Naive thymus-derived CD8-positive, alpha-beta T cell (primary cell): ENCODE results near the gene IL6R. TPM values are rescaled to one million over a fixed set of nuclear protein-coding genes. Genes with fewer than 3 reads are reported as not detected.

Experiments used
- ATAC-seq, 2 donors: fragments of 150-1000 bp; cut with Tn5 transposase in 1 of 2; sonication (Bioruptor Pico), chemical (Tn5 transposase) in 1 of 2; 1 replicate in 1 of 2; 2 replicates in 1 of 2; pipeline ENCODE4 v1.10.0; 2021; ENCODE audit warnings: mild to moderate bottlenecking in 2 of 2, moderate library complexity in 2 of 2
- POLR2A ChIA-PET: fragments of 350-600 bp; sonication (Branson Sonifier 250); formaldehyde crosslinking; loops from one replicate; lab custom pipeline; 2021; ENCODE audit warnings: antibody characterized with exemption; lab: Charles Lee
- DNase-seq, 10 donors: peaks; one replicate each; pipeline versions ENCODE4 v3.0.0 to v3.0.0-alpha.2; 2020 to 2022
- H3K27ac Mint-ChIP-seq, 10 donors: one replicate each; pipeline ENCODE4 v1.8.0; 2020 to 2022; ENCODE audit warnings: mild to moderate bottlenecking in 10 of 10, mixed read lengths in 10 of 10, moderate library complexity in 4 of 10, inconsistent platforms in 1 of 10
- H3K27me3 Mint-ChIP-seq, 5 donors: one replicate each; pipeline ENCODE4 v1.8.0; 2021 to 2022; ENCODE audit warnings: mixed read lengths in 5 of 5
- H3K36me3 Mint-ChIP-seq, 3 donors: one replicate each; pipeline ENCODE4 v1.8.0; 2020 to 2022; ENCODE audit warnings: mixed read lengths in 3 of 3, mild to moderate bottlenecking in 2 of 3, inconsistent platforms in 1 of 3
- H3K4me1 Mint-ChIP-seq, 4 donors: one replicate each; pipeline ENCODE4 v1.8.0; 2021 to 2022; ENCODE audit warnings: mixed read lengths in 4 of 4
- H3K4me3 Mint-ChIP-seq, 10 donors: one replicate each; pipeline ENCODE4 v1.8.0; 2020 to 2022; ENCODE audit warnings: mild to moderate bottlenecking in 10 of 10, mixed read lengths in 10 of 10, moderate library complexity in 6 of 10, inconsistent platforms in 1 of 10
- H3K9me3 Mint-ChIP-seq, 9 donors: one replicate each; pipeline ENCODE4 v1.8.0; 2020 to 2022; ENCODE audit warnings: mixed read lengths in 9 of 9, mild to moderate bottlenecking in 3 of 9, inconsistent platforms in 1 of 9, moderate library complexity in 1 of 9
- polyA plus RNA-seq, 3 donors: library from polyadenylated mRNA; unstranded; fragments of 300-500 nt; fragmentation: Illumina TruSeq; gene quantifications; one replicate each; pipeline ENCODE4 v1.2.3, GENCODE V29; 2021
- total RNA-seq, 8 experiments: library from RNA in 2 of 8; stranded (reverse) in 2 of 8; gene quantifications; one replicate each; pipeline ENCODE4 v1.2.3 and lab custom pipeline; 2021 to 2026

Gene IL6R
- total and polyA plus RNA-seq, 5 experiments from 2014 or later: 20.1 to 49.9 (median 44.1) TPM

GRCh38 chr1:154456631-154457030 is 51.5 kb downstream of the IL6R start:
- Mint-ChIP-seq H3K27me3 (no peaks in the 10 kb centered on the region), H3K27ac (peak overlapping the region in 1 of 10 donors; percentile 15), H3K36me3 (peaks cover 4 to 82% (median 31%) of the 10 kb centered on the region in 3 donors), H3K4me3 (no peak overlapping the region), H3K9me3 (no peaks in the 10 kb centered on the region), H3K4me1 (peaks cover 19 to 40% (median 29%) of the 10 kb centered on the region in 4 donors)
- ATAC-seq: no peak
- no peak for DNase-seq
- POLR2A ChIA-PET: interaction anchor here (0.6 to 0.7 kb wide), 2 partner anchors 74 to 436 kb away, joined by 4 to 5 read pairs; no protein-coding TSS in a partner anchor

GRCh38 chr1:154459080-154459479 is 53.9 kb downstream of the IL6R start:
- Mint-ChIP-seq H3K27ac (peak overlapping the region in 1 of 10 donors; percentile 22), H3K36me3 (peaks cover 4 to 59% (median 15%) of the 10 kb centered on the region in 3 donors), H3K27me3 (no peaks in the 10 kb centered on the region), H3K9me3 (no peaks in the 10 kb centered on the region), H3K4me3 (no peak overlapping the region), H3K4me1 (peaks cover 15 to 40% (median 27%) of the 10 kb centered on the region in 4 donors)
- POLR2A ChIA-PET: interaction anchor here (1.4 kb wide), 1 partner anchor 15 kb away, joined by 4 read pairs; no protein-coding TSS in a partner anchor
- DNase-seq: no peak
- ATAC-seq: no peak

GRCh38 chr1:154460695-154461260 is 55.6 kb downstream of the IL6R start:
- DNase-seq: no peak
- Mint-ChIP-seq H3K9me3 (no peaks in the 10 kb centered on the region), H3K27ac (peak overlapping the region in 9 of 10 donors; percentile 13 to 90 (median 60)), H3K4me1 (peaks cover 17 to 51% (median 36%) of the 10 kb centered on the region in 4 donors), H3K4me3 (peak overlapping the region in 3 of 10 donors; percentile 4 to 45 (median 23)), H3K27me3 (no peaks in the 10 kb centered on the region), H3K36me3 (peaks cover 0 to 55% (median 9%) of the 10 kb centered on the region in 3 donors)
- no peak for ATAC-seq
- POLR2A ChIA-PET: interaction anchor here (0.6 to 1.4 kb wide), 2 partner anchors 17 to 159 kb away, joined by 3 to 4 read pairs; no protein-coding TSS in a partner anchor

- H3K9me3 Mint-ChIP-seq: no peaks in the 10 kb centered on the region
- POLR2A ChIA-PET: interaction anchor here (0.9 to 3.0 kb wide), 4 partner anchors 56 to 78 kb away, joined by 3 to 14 read pairs (median 4); no protein-coding TSS in a partner anchor
- ATAC-seq: peak; percentile 86 to 87
- H3K36me3 Mint-ChIP-seq: peaks cover 0 to 49% (median 0%) of the 10 kb centered on the region in 3 donors
- peaks cover 23 to 72% (median 55%) of the 10 kb centered on the region in 4 donors for H3K4me1 Mint-ChIP-seq
- H3K27me3 Mint-ChIP-seq: no peaks in the 10 kb centered on the region
- peak in 9 of 10 donors; percentile 17 to 74 (median 51) for DNase-seq
- peak overlapping the region; percentile 54 to 96 (median 92) for H3K27ac Mint-ChIP-seq
- peak overlapping the region; percentile 46 to 86 (median 74) for H3K4me3 Mint-ChIP-seq
Measured at GRCh38 chr1:154463512-154463990, 58.4 kb downstream of the IL6R start.

- H3K9me3 Mint-ChIP-seq: no peaks in the 10 kb centered on the region
- POLR2A ChIA-PET: interaction anchor here (0.6 to 3.0 kb wide), 4 partner anchors 26 to 269 kb away, joined by 3 to 14 read pairs (median 5); no protein-coding TSS in a partner anchor
- H3K4me1 Mint-ChIP-seq: peaks cover 22 to 69% (median 55%) of the 10 kb centered on the region in 4 donors
- ATAC-seq (no peak), DNase-seq (no peak)
- H3K27ac Mint-ChIP-seq: peak overlapping the region in 9 of 10 donors; percentile 30 to 93 (median 86)
- H3K36me3 Mint-ChIP-seq: peaks cover 0 to 42% (median 0%) of the 10 kb centered on the region in 3 donors
- no peaks in the 10 kb centered on the region for H3K27me3 Mint-ChIP-seq
- H3K4me3 Mint-ChIP-seq: peak overlapping the region in 5 of 10 donors; percentile 2 to 63 (median 14)
Measured at GRCh38 chr1:154465621-154466195, 60.6 kb downstream of the IL6R start.

- ATAC-seq (no peak), DNase-seq (no peak)
- Mint-ChIP-seq H3K4me3 (peak overlapping the region in 4 of 10 donors; percentile 9 to 56 (median 18)), H3K4me1 (peaks cover 21 to 64% (median 53%) of the 10 kb centered on the region in 4 donors), H3K27ac (peak overlapping the region in 9 of 10 donors; percentile 10 to 91 (median 76)), H3K9me3 (no peaks in the 10 kb centered on the region), H3K36me3 (peaks cover 0 to 39% (median 0%) of the 10 kb centered on the region in 3 donors), H3K27me3 (no peaks in the 10 kb centered on the region)
- POLR2A ChIA-PET: interaction anchor here (0.9 kb wide), 1 partner anchor 26 kb away, joined by 3 read pairs; no protein-coding TSS in a partner anchor
Measured at GRCh38 chr1:154466206-154466605, 61.1 kb downstream of the IL6R start.

- ATAC-seq: no peak
- no peak overlapping the region for H3K4me3 Mint-ChIP-seq
- no peak for DNase-seq
- H3K36me3 Mint-ChIP-seq: peaks cover 0 to 39% (median 0%) of the 10 kb centered on the region in 3 donors
- POLR2A ChIA-PET: interaction anchor here (0.8 to 1.4 kb wide), 2 partner anchors 30 to 64 kb away, joined by 3 read pairs; no protein-coding TSS in a partner anchor
- H3K4me1 Mint-ChIP-seq: peaks cover 21 to 60% (median 52%) of the 10 kb centered on the region in 4 donors
- H3K27me3 Mint-ChIP-seq: no peaks in the 10 kb centered on the region
- H3K9me3 Mint-ChIP-seq: no peaks in the 10 kb centered on the region
- peak overlapping the region in 7 of 10 donors; percentile 17 to 82 (median 63) for H3K27ac Mint-ChIP-seq
Measured at GRCh38 chr1:154466921-154467417, 61.8 kb downstream of the IL6R start.

GRCh38 chr1:154467434-154468102 is 62.4 kb downstream of the IL6R start:
- POLR2A ChIA-PET: interaction anchor here (0.8 to 1.4 kb wide), 3 partner anchors 25 to 64 kb away, joined by 3 to 4 read pairs (median 3); no protein-coding TSS in a partner anchor
- Mint-ChIP-seq H3K9me3 (no peaks in the 10 kb centered on the region), H3K27ac (peak overlapping the region in 9 of 10 donors; percentile 17 to 75 (median 63)), H3K4me3 (no peak overlapping the region), H3K4me1 (peaks cover 21 to 58% (median 50%) of the 10 kb centered on the region in 4 donors), H3K27me3 (no peaks in the 10 kb centered on the region), H3K36me3 (peaks cover 0 to 39% (median 0%) of the 10 kb centered on the region in 3 donors)
- no peak for ATAC-seq
- DNase-seq: no peak

- no peaks in the 10 kb centered on the region for H3K9me3 Mint-ChIP-seq
- peaks cover 16 to 50% (median 40%) of the 10 kb centered on the region in 4 donors for H3K4me1 Mint-ChIP-seq
- POLR2A ChIA-PET: interaction anchor here (1.0 kb wide), 2 partner anchors 26 to 78 kb away, joined by 3 to 4 read pairs; no protein-coding TSS in a partner anchor
- ATAC-seq: no peak
- peak overlapping the region in 6 of 10 donors; percentile 20 to 72 (median 63) for H3K27ac Mint-ChIP-seq
- DNase-seq: no peak
- no peaks in the 10 kb centered on the region for H3K27me3 Mint-ChIP-seq
- peaks cover 0 to 38% (median 0%) of the 10 kb centered on the region in 3 donors for H3K36me3 Mint-ChIP-seq
- peak overlapping the region in 1 of 10 donors; percentile 62 for H3K4me3 Mint-ChIP-seq
Measured at GRCh38 chr1:154468535-154469250, 63.5 kb downstream of the IL6R start.

GRCh38 chr1:154469844-154470560 is 64.9 kb downstream of the IL6R start:
- POLR2A ChIA-PET: no interaction called here
- DNase-seq: no peak
- no peaks in the 10 kb centered on the region for H3K9me3 Mint-ChIP-seq
- no peaks in the 10 kb centered on the region for H3K27me3 Mint-ChIP-seq
- peaks cover 11 to 40% (median 30%) of the 10 kb centered on the region in 4 donors for H3K4me1 Mint-ChIP-seq
- H3K36me3 Mint-ChIP-seq: peaks cover 0 to 34% (median 0%) of the 10 kb centered on the region in 3 donors
- H3K4me3 Mint-ChIP-seq: no peak overlapping the region
- H3K27ac Mint-ChIP-seq: peak overlapping the region in 3 of 10 donors; percentile 9 to 84 (median 41)
- ATAC-seq: no peak

GRCh38 chr1:154471304-154471703 is 66.2 kb downstream of the IL6R start:
- Mint-ChIP-seq H3K9me3 (no peaks in the 10 kb centered on the region), H3K36me3 (peaks cover 0 to 23% (median 0%) of the 10 kb centered on the region in 3 donors), H3K27me3 (no peaks in the 10 kb centered on the region), H3K27ac (peak overlapping the region in 2 of 10 donors; percentile 24 to 43), H3K4me1 (peaks cover 5 to 27% (median 17%) of the 10 kb centered on the region in 4 donors), H3K4me3 (no peak overlapping the region)
- POLR2A ChIA-PET: no interaction called here
- DNase-seq: no peak
- ATAC-seq: no peak
